22Rv1 (cell line): ENCODE data around the gene NPC1.

Experiments
- CTCF ChIP-seq: fragments of 450-650 bp; IDR thresholded peaks from 2 replicates; pipeline ENCODE4 v1.5.1; 2017; ENCODE audit warnings: mild to moderate bottlenecking
- ZFX ChIP-seq: fragments of 450-650 bp; IDR thresholded peaks from 2 replicates; pipeline ENCODE4 v1.6.1; 2017; ENCODE audit warnings: antibody characterized with exemption, borderline replicate concordance

- TF ChIP-seq CTCF = no peak
- TF ChIP-seq ZFX = no peak
These were observed 17.8 kb downstream of the NPC1 start for GRCh38 chr18:23568281-23569138.
